Measurements from ENCODE around the gene ZNF687. TPM values are rescaled to one million over a fixed set of nuclear protein-coding genes. Genes with fewer than 3 reads are reported as not detected.

The ZNF687 gene
- 28.6 TPM for total RNA-seq

DNA sequence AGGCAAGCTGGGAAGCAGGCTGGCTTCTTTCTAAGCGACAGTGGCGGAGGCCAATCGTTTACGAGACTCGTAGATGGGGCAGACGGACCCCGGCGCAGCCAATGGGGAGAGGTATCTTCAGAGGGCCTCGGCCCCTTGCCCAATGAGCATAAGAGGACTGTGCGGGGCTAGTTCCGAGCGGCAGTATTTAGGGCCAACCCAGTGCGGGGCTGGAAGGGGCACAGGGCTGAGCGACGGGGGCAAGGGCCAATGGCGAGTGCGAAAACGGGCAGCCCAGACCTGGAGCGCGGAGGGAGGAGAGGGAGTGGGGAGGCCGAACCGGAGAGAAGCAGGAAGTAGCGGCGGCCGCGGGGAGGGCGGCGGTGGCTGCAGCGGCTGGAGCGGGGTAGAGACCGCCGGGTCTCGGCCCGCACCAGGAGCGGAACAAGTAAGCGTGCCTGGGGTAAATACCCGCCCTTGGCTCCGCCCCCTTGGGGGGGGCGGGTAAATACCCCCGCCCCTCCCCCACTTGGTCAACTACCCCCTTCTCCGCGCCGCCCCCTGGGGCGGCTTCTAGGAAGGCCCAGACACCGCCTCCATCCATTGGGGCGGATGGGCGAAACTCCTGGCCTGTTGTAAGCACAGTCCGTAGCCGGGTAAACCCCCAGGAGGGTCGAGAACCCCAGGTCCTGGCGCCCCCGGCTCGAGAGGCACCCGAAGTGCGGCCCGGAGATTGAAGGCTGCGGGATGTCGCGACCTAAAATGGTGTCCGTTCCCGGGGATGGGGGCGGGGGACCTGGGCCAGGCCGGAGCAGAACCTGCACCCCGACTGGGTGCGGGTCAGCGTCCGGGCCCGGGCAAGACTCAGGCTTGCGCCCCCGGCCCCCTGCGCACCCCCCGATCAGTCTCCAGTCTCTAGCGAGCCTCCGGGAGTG, at the start of gene ZNF687:
Gene ZNF687 (plus strand): TSS at position 331 of the 914 bp plus-strand sequence. CDS start 3,993 bp downstream, outside the sequence.

GRCh38 chr1:151254217-151255213, 27.6 kb upstream of the ZNF687 start, which contains the start of gene PSMD4:
TSS of gene PSMD4 (plus strand) at chr1:151254734. CDS start at chr1:151254783, 49 bp downstream.

DNA sequence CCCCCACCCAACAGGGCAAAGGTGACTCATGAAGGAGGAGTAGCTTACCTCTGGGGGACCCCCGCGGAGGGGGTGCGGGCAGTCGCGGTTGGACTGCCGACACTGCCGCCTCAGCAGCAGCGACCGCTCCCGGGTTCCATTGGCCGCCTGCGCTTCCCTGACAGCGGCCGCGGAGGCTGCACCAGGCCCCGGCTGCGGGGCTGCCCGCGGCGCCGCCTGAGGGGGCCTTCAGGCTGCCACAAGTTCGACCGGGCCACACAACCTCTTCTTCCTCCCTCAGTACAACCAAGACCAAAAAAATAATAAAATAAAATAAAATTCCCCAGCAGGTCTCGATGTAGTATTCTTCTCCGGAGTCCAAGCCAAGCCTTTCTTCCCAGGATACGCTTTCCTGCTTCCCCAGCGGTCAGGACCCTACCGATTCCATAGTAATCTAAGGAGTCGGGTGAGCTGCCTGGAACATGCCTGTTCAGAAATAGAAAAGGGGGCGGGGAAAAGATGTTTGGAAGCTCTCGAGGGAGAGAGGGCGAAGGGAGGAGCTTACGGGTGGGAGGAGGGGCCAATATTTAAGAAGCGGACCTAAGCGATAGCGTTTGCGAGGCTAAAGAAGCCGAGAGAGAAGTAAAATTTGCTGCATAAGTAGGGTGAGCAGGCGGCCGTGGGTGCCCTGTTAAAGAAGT, 45.3 kb downstream of the ZNF687 start, which contains the start of gene PI4KB:
Gene PI4KB (minus strand): TSS at position 194 of the 680 bp plus-strand sequence. CDS start 10,935 bp downstream, outside the sequence.

Small RNA genes within 50 kb of the gene (small RNA-seq; reads per million reads assigned to genes)
- 0.16 reads per million for gene RN7SL444P (ENCODE audit: low replicate concordance)

Other genes starting within 250 kb of the ZNF687 start
- gene BNIPL, start 245.7 kb upstream of the ZNF687 start, total RNA-seq = 1.9 TPM
- 5.5 TPM for gene C1orf56, start 234.5 kb upstream of the ZNF687 start, total RNA-seq
- 48.6 TPM for gene CDC42SE1, start 222.7 kb upstream of the ZNF687 start, total RNA-seq
- gene MLLT11, start 221.9 kb upstream of the ZNF687 start, total RNA-seq = 4.1 TPM
- 18.2 TPM for gene GABPB2, start 211.5 kb upstream of the ZNF687 start, total RNA-seq
- gene SEMA6C, start 135.7 kb upstream of the ZNF687 start, total RNA-seq = 39.0 TPM
- 2.3 TPM for gene TNFAIP8L2, start 125.7 kb upstream of the ZNF687 start, total RNA-seq
- gene LYSMD1, start 116.4 kb upstream of the ZNF687 start, total RNA-seq = 12.6 TPM
- 20.4 TPM for gene SCNM1, start 116.2 kb upstream of the ZNF687 start, total RNA-seq
- gene TMOD4, start 106.3 kb upstream of the ZNF687 start, total RNA-seq = 12.4 TPM
- gene VPS72, start 92.1 kb upstream of the ZNF687 start, total RNA-seq = 26.0 TPM
- 70.8 TPM for gene PIP5K1A, start 83.7 kb upstream of the ZNF687 start, total RNA-seq
- 97.2 TPM for gene PSMD4, start 27.6 kb upstream of the ZNF687 start, total RNA-seq
- 54.5 TPM for gene PI4KB, start 45.1 kb downstream of the ZNF687 start, total RNA-seq
- gene RFX5, start 65.0 kb downstream of the ZNF687 start, total RNA-seq = 31.6 TPM
- gene SELENBP1, start 90.4 kb downstream of the ZNF687 start, total RNA-seq = 60.4 TPM
- 176 TPM for gene PSMB4, start 117.3 kb downstream of the ZNF687 start, total RNA-seq
- 108 TPM for gene POGZ, start 177.2 kb downstream of the ZNF687 start, total RNA-seq
- gene CGN, start 229.1 kb downstream of the ZNF687 start, total RNA-seq = 20.6 TPM

Data from metanephros (tissue), 2 donors.